NT2/D1 (cell line): ENCODE results near the gene KRTAP5-1.

Experiments
- SUZ12 ChIP-seq: IDR thresholded peaks from 2 replicates; pipeline ENCODE4 v1.6.1; 2011; ENCODE audit not compliant: insufficient read length, insufficient read depth; ENCODE audit errors: extremely low read depth
- YY1 ChIP-seq: IDR thresholded peaks from 2 replicates; pipeline ENCODE4 v1.6.1; 2011; ENCODE audit not compliant: insufficient read length, insufficient read depth

DNA sequence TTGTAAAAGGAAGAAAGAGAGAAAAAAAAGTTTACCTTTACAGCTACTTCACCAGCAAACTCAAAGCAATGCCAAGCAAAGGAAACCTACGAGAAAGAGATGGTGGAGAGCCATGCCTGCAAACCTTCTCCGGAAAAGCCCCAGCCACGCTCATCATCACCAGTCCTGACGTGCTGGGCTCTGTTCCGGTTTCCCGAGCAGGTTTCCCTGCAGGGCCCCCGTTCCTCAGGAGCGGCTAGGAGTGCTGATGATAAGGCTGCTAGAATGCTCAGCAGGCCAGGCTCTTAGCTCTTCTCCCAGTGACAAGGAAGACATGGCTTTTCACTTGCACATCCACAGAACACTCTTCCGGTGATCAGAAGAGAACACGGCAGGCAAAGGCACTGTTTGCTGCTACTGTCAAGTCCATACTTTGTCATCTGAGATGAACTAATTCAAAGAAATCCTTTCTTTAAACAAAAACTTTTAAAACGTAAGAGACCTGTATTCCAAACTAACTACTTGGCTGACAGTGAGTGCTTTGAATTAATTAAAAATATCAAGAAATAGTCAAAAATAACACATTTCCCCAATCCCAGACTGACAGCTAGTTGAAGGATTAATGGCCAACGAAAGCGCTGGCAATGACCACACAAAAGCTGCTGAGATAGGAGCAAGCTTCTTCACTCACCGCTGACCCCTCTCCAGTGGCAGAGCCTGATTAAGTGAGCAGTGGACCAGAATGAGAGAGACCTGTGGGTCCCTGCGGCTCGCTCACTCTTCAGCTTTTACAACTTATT is 48.8 kb downstream of the KRTAP5-1 start:
- TF ChIP-seq YY1 (no peak), SUZ12 (no peak)
